ENCODE measurements around the gene FASTKD1.

The FASTKD1 gene

GRCh38 chr2:169493360-169493759, 80.3 kb downstream of the FASTKD1 start (continued):
- TF ChIP-seq ARNTL (CRISPR knock-in tag; IDR thresholded peaks at IDR 0.05; ENCODE audit: borderline replicate concordance, low read depth): no peak
- no peak for TF ChIP-seq ZFP30 (CRISPR knock-in tag; IDR thresholded peaks at IDR 0.05)

GRCh38 chr2:169491378-169491777, 82.3 kb downstream of the FASTKD1 start:
- no peak for ATAC-seq

GRCh38 chr2:169490834-169491233, 82.8 kb downstream of the FASTKD1 start:
- TF ChIP-seq ISL1 (CRISPR knock-in tag; IDR thresholded peaks at IDR 0.05) (no peak), ZNF8 (CRISPR knock-in tag; IDR thresholded peaks at IDR 0.05) (peak; percentile 92), ZFP30 (CRISPR knock-in tag; IDR thresholded peaks at IDR 0.05) (no peak)

More at GRCh38 chr2:169491378-169491777, 82.3 kb downstream of the FASTKD1 start:
- no peak for TF ChIP-seq TSHZ2 (CRISPR knock-in tag; IDR thresholded peaks at IDR 0.05)
- no peak for TF ChIP-seq ISL1 (CRISPR knock-in tag; IDR thresholded peaks at IDR 0.05)
- TF ChIP-seq CREB5 (CRISPR knock-in tag; IDR thresholded peaks at IDR 0.05; ENCODE audit: low read depth): no peak
- TF ChIP-seq SNAI2 (CRISPR knock-in tag; IDR thresholded peaks at IDR 0.05): no peak
- no peak for TF ChIP-seq BACH2 (CRISPR knock-in tag; IDR thresholded peaks at IDR 0.05; ENCODE audit: borderline replicate concordance)
- no peak for TF ChIP-seq CSRNP3 (CRISPR knock-in tag; IDR thresholded peaks at IDR 0.05)

GRCh38 chr2:169486487-169486886, 87.2 kb downstream of the FASTKD1 start:
- no peak for ATAC-seq
- no peak for TF ChIP-seq SNAI2 (CRISPR knock-in tag; IDR thresholded peaks at IDR 0.05)
- TF ChIP-seq ZC3H10 (CRISPR knock-in tag; IDR thresholded peaks at IDR 0.05): no peak
- TF ChIP-seq ARNTL (CRISPR knock-in tag; IDR thresholded peaks at IDR 0.05; ENCODE audit: borderline replicate concordance, low read depth): no peak
- no peak for TF ChIP-seq TSHZ2 (CRISPR knock-in tag; IDR thresholded peaks at IDR 0.05)
- no peak for TF ChIP-seq ZFP30 (CRISPR knock-in tag; IDR thresholded peaks at IDR 0.05)
- TF ChIP-seq TCF4 (CRISPR knock-in tag; IDR thresholded peaks at IDR 0.05; ENCODE audit: borderline replicate concordance): no peak
- TF ChIP-seq ESRRG (CRISPR knock-in tag; IDR thresholded peaks at IDR 0.05): no peak
- no peak for TF ChIP-seq PPARA (CRISPR knock-in tag; IDR thresholded peaks at IDR 0.05; ENCODE audit: borderline replicate concordance)
- TF ChIP-seq BACH2 (CRISPR knock-in tag; IDR thresholded peaks at IDR 0.05; ENCODE audit: borderline replicate concordance): no peak
- TF ChIP-seq OSR1 (CRISPR knock-in tag; IDR thresholded peaks at IDR 0.05): no peak
- TF ChIP-seq CSDC2 (CRISPR knock-in tag; IDR thresholded peaks at IDR 0.05): no peak

More at GRCh38 chr2:169490834-169491233, 82.8 kb downstream of the FASTKD1 start:
- ATAC-seq: no peak

- no peak for ATAC-seq
- TF ChIP-seq ZFP30 (CRISPR knock-in tag; IDR thresholded peaks at IDR 0.05): no peak
- TF ChIP-seq BACH2 (CRISPR knock-in tag; IDR thresholded peaks at IDR 0.05; ENCODE audit: borderline replicate concordance): no peak
- TF ChIP-seq CSDC2 (CRISPR knock-in tag; IDR thresholded peaks at IDR 0.05): no peak
These were observed 88.0 kb downstream of the FASTKD1 start for GRCh38 chr2:169485650-169486138.

GRCh38 chr2:169480079-169480465, 93.6 kb downstream of the FASTKD1 start:
- no peak for ATAC-seq
- TF ChIP-seq ZFP3 (CRISPR knock-in tag; IDR thresholded peaks at IDR 0.05): no peak
- TF ChIP-seq CREB5 (CRISPR knock-in tag; IDR thresholded peaks at IDR 0.05; ENCODE audit: low read depth): no peak
- no peak for TF ChIP-seq GLIS3 (CRISPR knock-in tag; IDR thresholded peaks at IDR 0.05)
